WTC11 (cell line): ENCODE results near the gene HCFC1. TPM values are rescaled to one million over a fixed set of nuclear protein-coding genes. Genes with fewer than 3 reads are reported as not detected.

ENCODE experiments used
- ATAC-seq: fragments of 200-7000 bp; cut with Tn5 transposase; 2 replicates; pipeline ENCODE4 v1.10.0; 2021; ENCODE audit warnings: mild to moderate bottlenecking, moderate library complexity
- CTCF ChIA-PET: fragments of 300-600 bp; sonication (Branson Sonifier 250); formaldehyde crosslinking; loops from one replicate; lab custom pipeline; 2021; ENCODE audit warnings: antibody characterized with exemption; lab: Charles Lee
- POLR2A ChIA-PET: fragments of 350-600 bp; sonication (Branson Sonifier 250); formaldehyde crosslinking; loops from one replicate; lab custom pipeline; 2021; ENCODE audit warnings: antibody characterized with exemption; lab: Charles Lee
- DNase-seq: peaks from one replicate; pipeline ENCODE4 v3.0.0; 2021; ENCODE audit warnings: low spot score
- H3K27ac Mint-ChIP-seq: 2 replicates; pipeline ENCODE4 v1.8.0; 2021; ENCODE audit warnings: mixed read lengths
- H3K27me3 Mint-ChIP-seq: 2 replicates; pipeline ENCODE4 v1.8.0; 2021; ENCODE audit warnings: low read depth, mild to moderate bottlenecking, moderate library complexity, mixed read lengths
- H3K36me3 Mint-ChIP-seq: 2 replicates; pipeline ENCODE4 v1.8.0; 2021; ENCODE audit warnings: mixed read lengths
- H3K4me1 Mint-ChIP-seq: 2 replicates; pipeline ENCODE4 v1.8.0; 2022; ENCODE audit warnings: mixed read lengths
- H3K4me3 Mint-ChIP-seq: 2 replicates; pipeline ENCODE4 v1.8.0; 2021; ENCODE audit warnings: mild to moderate bottlenecking, moderate library complexity, mixed read lengths
- H3K9me3 Mint-ChIP-seq: 2 replicates; pipeline ENCODE4 v1.8.0; 2021; ENCODE audit warnings: mixed read lengths
- CBFB ChIP-seq: sonication (generic); formaldehyde crosslinking; IDR thresholded peaks from 2 replicates; pipeline ENCODE4 v1.8.1; 2022; ENCODE audit warnings: mild to moderate bottlenecking, low read depth, missing genetic modification reagents
- ESRRA ChIP-seq: sonication (generic); formaldehyde crosslinking; IDR thresholded peaks from 2 replicates; pipeline ENCODE4 v1.8.1; 2022; ENCODE audit warnings: mild to moderate bottlenecking, missing genetic modification reagents, borderline replicate concordance
- FOXK1 ChIP-seq: sonication (generic); formaldehyde crosslinking; IDR thresholded peaks from 2 replicates; pipeline ENCODE4 v1.8.0; 2022; ENCODE audit warnings: mild to moderate bottlenecking, moderate library complexity, missing genetic modification reagents
- FOXP1 ChIP-seq: sonication (generic); formaldehyde crosslinking; IDR thresholded peaks from 2 replicates; pipeline ENCODE4 v1.8.0; 2022; ENCODE audit warnings: missing genetic modification reagents, mild to moderate bottlenecking, moderate library complexity, borderline replicate concordance
- GRHL2 ChIP-seq: fragments of 250-450 bp; sonication (Bioruptor Pico); IDR thresholded peaks from 2 replicates; pipeline ENCODE4 v1.8.0; 2022; ENCODE audit warnings: mild to moderate bottlenecking, moderate library complexity; ENCODE audit not compliant: insufficient replicate concordance, severe bottlenecking
- GTF2I ChIP-seq: fragments of 250-450 bp; sonication (Bioruptor Pico); conservative IDR thresholded peaks from 2 replicates; pipeline ENCODE4 v1.4.0; 2021; ENCODE audit warnings: mild to moderate bottlenecking
- KAT7 ChIP-seq: sonication (generic); formaldehyde crosslinking; IDR thresholded peaks from 2 replicates; pipeline ENCODE4 v1.8.1; 2023; ENCODE audit warnings: missing genetic modification reagents, mild to moderate bottlenecking, borderline replicate concordance
- NFATC4 ChIP-seq: fragments of 250-450 bp; sonication (Bioruptor Pico); IDR thresholded peaks from 2 replicates; pipeline ENCODE4 v1.9.0; 2021; ENCODE audit warnings: mild to moderate bottlenecking
- NFYB ChIP-seq: sonication (generic); formaldehyde crosslinking; conservative IDR thresholded peaks from 2 replicates; pipeline ENCODE4 v1.8.0; 2022; ENCODE audit warnings: low read depth, missing genetic modification reagents
- NR1H2 ChIP-seq: sonication (generic); formaldehyde crosslinking; IDR thresholded peaks from 2 replicates; pipeline ENCODE4 v1.9.0; 2021; ENCODE audit warnings: mild to moderate bottlenecking, moderate library complexity, missing genetic modification reagents
- SMAD3 ChIP-seq: sonication (generic); formaldehyde crosslinking; IDR thresholded peaks from 2 replicates; pipeline ENCODE4 v1.8.0; 2022; ENCODE audit warnings: missing genetic modification reagents, mild to moderate bottlenecking, borderline replicate concordance
- SOX15 ChIP-seq: fragments of 250-450 bp; sonication (Bioruptor Pico); IDR thresholded peaks from 2 replicates; pipeline ENCODE4 v1.9.0; 2021; ENCODE audit warnings: mild to moderate bottlenecking
- ZBTB21 ChIP-seq: sonication (generic); formaldehyde crosslinking; IDR thresholded peaks from 2 replicates; pipeline ENCODE4 v1.8.1; 2023; ENCODE audit warnings: mild to moderate bottlenecking, missing genetic modification reagents, borderline replicate concordance
- ZNF121 ChIP-seq: sonication (generic); formaldehyde crosslinking; IDR thresholded peaks from 2 replicates; pipeline ENCODE4 v1.8.0; 2023; ENCODE audit warnings: missing genetic modification reagents
- ZNF317 ChIP-seq: sonication (generic); formaldehyde crosslinking; IDR thresholded peaks from 2 replicates; pipeline ENCODE4 v1.8.1; 2023; ENCODE audit warnings: low read depth, mild to moderate bottlenecking, moderate library complexity, missing genetic modification reagents, borderline replicate concordance
- total RNA-seq: library from RNA; stranded (reverse); gene quantifications from 3 replicates; pipeline ENCODE4 v1.2.3, GENCODE V29; 2021
- TF ChIP-seq, protein P1 (sequence below): fragments of 250-450 bp; sonication (Bioruptor Pico); conservative IDR thresholded peaks from 2 replicates; pipeline ENCODE4 v1.9.0; 2021; ENCODE audit warnings: mild to moderate bottlenecking
- TF ChIP-seq, protein P2 (sequence below): sonication (generic); formaldehyde crosslinking; IDR thresholded peaks from 2 replicates; pipeline ENCODE4 v1.8.1; 2023; ENCODE audit warnings: mild to moderate bottlenecking, moderate library complexity, missing genetic modification reagents
- TF ChIP-seq, protein P3 (sequence below): fragments of 250-450 bp; sonication (Bioruptor Pico); IDR thresholded peaks from 2 replicates; pipeline ENCODE4 v1.9.0; 2021; ENCODE audit warnings: mild to moderate bottlenecking, borderline replicate concordance
- TF ChIP-seq, protein P4 (sequence below): sonication (generic); formaldehyde crosslinking; IDR thresholded peaks from 2 replicates; pipeline ENCODE4 v1.8.0; 2022; ENCODE audit warnings: mild to moderate bottlenecking, missing genetic modification reagents

HCFC1 gene
- total RNA-seq, 1 experiment from 2014 or later = 130 TPM

DNA sequence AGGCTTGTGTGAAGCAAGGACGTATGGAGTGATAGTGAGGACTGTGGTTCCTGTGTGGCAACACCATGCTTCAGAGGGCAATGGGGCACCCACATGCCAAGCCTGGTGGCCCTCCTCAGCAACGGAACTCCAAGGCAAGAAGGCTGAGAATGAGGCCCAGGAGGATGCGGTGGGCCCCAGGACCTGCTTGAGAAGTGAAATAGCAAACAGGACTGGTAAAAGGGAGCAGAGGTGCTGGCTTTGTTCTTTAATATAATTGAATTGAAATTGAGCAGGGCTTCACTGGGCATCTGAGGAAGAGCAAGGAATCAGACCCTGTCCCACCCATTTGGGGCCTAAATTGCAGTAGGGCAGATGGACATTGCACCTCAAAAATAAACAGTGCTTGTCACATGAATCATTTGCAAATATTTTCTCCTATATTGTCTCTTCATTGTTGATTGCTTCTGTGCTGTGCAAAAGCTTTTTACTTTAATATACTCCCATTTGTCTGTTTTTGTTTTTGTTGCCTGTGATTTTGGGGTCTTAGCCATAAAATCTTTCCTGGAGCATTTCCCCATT lies 3.2 kb upstream of the HCFC1 start:
- no peak overlapping the region for H3K4me3 Mint-ChIP-seq
- no peaks in the 10 kb centered on the region for H3K9me3 Mint-ChIP-seq
- no peaks in the 10 kb centered on the region for H3K27me3 Mint-ChIP-seq
- TF ChIP-seq FOXK1 (CRISPR knock-in tag) (no peak), KAT7 (CRISPR knock-in tag) (no peak), NFATC4 (CRISPR knock-in tag) (no peak), ESRRA (CRISPR knock-in tag) (no peak)
- TF ChIP-seq, protein P1, sequence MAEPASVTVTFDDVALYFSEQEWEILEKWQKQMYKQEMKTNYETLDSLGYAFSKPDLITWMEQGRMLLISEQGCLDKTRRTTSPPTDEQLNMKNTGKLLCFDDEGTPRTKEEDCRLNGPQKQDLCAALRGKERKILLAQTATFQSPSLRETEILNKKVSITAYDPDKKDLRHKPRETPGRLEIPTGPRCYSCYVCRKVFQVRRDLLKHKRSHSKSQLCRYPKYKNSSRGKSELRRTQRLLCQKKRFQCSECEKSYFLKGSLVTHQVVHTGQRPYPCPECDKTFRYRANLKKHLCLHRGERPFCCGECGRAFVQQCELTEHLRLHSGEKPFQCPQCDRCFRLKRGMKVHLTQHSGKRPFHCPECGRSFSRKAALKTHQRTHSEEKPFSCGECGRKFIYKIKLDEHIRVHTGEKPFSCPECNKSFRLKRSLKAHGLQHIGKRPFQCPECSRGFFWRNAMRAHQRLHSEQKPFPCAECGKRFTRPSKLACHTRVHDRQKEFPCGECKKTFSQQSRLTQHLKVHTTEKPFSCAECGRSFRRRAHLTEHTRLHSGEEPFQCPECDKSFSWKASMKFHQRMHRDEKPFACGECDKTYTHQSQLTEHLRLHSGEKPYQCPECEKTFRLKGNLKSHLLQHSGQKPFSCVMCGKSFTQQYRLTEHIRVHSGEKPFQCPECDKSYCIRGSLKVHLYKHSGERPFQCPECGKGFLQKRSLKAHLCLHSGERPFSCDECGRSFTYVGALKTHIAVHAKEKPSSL (CRISPR knock-in tag) = no peak
- TF ChIP-seq, protein P2, sequence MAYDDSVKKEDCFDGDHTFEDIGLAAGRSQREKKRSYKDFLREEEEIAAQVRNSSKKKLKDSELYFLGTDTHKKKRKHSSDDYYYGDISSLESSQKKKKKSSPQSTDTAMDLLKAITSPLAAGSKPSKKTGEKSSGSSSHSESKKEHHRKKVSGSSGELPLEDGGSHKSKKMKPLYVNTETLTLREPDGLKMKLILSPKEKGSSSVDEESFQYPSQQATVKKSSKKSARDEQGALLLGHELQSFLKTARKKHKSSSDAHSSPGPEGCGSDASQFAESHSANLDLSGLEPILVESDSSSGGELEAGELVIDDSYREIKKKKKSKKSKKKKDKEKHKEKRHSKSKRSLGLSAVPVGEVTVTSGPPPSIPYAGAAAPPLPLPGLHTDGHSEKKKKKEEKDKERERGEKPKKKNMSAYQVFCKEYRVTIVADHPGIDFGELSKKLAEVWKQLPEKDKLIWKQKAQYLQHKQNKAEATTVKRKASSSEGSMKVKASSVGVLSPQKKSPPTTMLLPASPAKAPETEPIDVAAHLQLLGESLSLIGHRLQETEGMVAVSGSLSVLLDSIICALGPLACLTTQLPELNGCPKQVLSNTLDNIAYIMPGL = no peak
- TF ChIP-seq, all 79 proteins: peak for 0
- ChIA-PET POLR2A (interaction anchor here (0.8 kb wide), 1 partner anchor 27 kb away, joined by 3 read pairs; no protein-coding TSS in a partner anchor), CTCF (interaction anchor here (1.1 kb wide), 2 partner anchors 39 to 333 kb away, joined by 3 to 4 read pairs; no protein-coding TSS in a partner anchor)
- Mint-ChIP-seq H3K36me3 (no peaks in the 10 kb centered on the region; the same call in 1 of the 2 replicates), H3K4me1 (0 out of 2 replicates have a peak, but pooled peaks cover 10% of the 10 kb centered on the region), H3K27ac (0 out of 2 replicates have a peak overlapping the region, but pooled peaks have one; percentile 19)
- DNase-seq = no peak
- ATAC-seq = no peak

DNA sequence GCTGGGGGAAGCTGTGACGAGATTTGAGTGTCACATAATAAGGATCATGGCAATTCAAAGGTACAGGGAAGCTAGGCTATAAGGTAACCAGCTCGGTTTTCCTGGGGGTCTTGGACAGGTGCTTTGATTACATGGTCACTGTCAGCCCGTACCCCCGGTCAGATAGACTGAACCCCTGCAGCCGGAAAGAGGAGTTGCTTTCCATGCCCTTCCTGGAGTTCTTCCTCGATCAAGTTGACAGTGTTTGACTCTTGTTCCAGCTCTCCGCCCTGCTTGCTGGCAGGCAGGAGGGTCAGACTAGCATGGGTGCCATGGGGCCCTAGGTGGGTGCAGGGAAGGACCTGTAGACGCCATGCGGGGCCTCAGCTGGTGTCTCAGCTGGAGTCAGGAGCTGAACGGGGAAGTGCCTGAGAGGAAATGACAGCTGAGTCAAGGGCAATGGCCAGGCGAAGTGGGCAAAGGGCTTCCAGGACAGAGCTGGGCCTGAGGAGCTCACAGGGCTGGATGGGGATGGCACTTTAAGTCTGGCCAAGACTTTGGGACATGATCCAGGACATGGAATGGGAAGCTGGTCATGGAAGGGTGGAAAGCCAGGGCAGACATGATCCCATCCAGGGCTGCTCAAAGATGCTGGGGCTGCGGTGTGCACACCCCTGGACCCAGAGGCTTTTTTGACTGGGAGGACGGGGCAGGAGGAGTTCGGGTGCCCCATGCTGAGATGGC lies 2.5 kb upstream of the HCFC1 start:
- Mint-ChIP-seq H3K4me1 (0 out of 2 replicates have a peak, but pooled peaks cover 10% of the 10 kb centered on the region), H3K27ac (peak overlapping the region; percentile 21), H3K36me3 (no peaks in the 10 kb centered on the region; the same call in 1 of the 2 replicates)
- TF ChIP-seq ZBTB21 (CRISPR knock-in tag) = no peak
- no peak for TF ChIP-seq GRHL2 (CRISPR knock-in tag)
- TF ChIP-seq SOX15 (CRISPR knock-in tag) = no peak
- no peak for TF ChIP-seq NR1H2 (CRISPR knock-in tag)
- TF ChIP-seq GTF2I (CRISPR knock-in tag) = no peak
- no peak for TF ChIP-seq FOXP1
- no peak for TF ChIP-seq ZNF317
- TF ChIP-seq CBFB (CRISPR knock-in tag) = no peak
- TF ChIP-seq, protein P3, sequence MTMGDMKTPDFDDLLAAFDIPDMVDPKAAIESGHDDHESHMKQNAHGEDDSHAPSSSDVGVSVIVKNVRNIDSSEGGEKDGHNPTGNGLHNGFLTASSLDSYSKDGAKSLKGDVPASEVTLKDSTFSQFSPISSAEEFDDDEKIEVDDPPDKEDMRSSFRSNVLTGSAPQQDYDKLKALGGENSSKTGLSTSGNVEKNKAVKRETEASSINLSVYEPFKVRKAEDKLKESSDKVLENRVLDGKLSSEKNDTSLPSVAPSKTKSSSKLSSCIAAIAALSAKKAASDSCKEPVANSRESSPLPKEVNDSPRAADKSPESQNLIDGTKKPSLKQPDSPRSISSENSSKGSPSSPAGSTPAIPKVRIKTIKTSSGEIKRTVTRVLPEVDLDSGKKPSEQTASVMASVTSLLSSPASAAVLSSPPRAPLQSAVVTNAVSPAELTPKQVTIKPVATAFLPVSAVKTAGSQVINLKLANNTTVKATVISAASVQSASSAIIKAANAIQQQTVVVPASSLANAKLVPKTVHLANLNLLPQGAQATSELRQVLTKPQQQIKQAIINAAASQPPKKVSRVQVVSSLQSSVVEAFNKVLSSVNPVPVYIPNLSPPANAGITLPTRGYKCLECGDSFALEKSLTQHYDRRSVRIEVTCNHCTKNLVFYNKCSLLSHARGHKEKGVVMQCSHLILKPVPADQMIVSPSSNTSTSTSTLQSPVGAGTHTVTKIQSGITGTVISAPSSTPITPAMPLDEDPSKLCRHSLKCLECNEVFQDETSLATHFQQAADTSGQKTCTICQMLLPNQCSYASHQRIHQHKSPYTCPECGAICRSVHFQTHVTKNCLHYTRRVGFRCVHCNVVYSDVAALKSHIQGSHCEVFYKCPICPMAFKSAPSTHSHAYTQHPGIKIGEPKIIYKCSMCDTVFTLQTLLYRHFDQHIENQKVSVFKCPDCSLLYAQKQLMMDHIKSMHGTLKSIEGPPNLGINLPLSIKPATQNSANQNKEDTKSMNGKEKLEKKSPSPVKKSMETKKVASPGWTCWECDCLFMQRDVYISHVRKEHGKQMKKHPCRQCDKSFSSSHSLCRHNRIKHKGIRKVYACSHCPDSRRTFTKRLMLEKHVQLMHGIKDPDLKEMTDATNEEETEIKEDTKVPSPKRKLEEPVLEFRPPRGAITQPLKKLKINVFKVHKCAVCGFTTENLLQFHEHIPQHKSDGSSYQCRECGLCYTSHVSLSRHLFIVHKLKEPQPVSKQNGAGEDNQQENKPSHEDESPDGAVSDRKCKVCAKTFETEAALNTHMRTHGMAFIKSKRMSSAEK (CRISPR knock-in tag) = no peak
- no peak for TF ChIP-seq SMAD3 (CRISPR knock-in tag)
- no peak for TF ChIP-seq NFATC4 (CRISPR knock-in tag)
- TF ChIP-seq ZNF121 (CRISPR knock-in tag) = no peak
- no peak for TF ChIP-seq NFYB (CRISPR knock-in tag)
- TF ChIP-seq, protein P4, sequence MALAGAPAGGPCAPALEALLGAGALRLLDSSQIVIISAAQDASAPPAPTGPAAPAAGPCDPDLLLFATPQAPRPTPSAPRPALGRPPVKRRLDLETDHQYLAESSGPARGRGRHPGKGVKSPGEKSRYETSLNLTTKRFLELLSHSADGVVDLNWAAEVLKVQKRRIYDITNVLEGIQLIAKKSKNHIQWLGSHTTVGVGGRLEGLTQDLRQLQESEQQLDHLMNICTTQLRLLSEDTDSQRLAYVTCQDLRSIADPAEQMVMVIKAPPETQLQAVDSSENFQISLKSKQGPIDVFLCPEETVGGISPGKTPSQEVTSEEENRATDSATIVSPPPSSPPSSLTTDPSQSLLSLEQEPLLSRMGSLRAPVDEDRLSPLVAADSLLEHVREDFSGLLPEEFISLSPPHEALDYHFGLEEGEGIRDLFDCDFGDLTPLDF (CRISPR knock-in tag) = no peak
- TF ChIP-seq, all 79 proteins: peak for 0
- H3K9me3 Mint-ChIP-seq = no peaks in the 10 kb centered on the region
- POLR2A ChIA-PET = interaction anchor here (0.8 kb wide), 1 partner anchor 28 kb away, joined by 3 read pairs; no protein-coding TSS in a partner anchor
- no peak overlapping the region; the same call in 1 of the 2 replicates for H3K4me3 Mint-ChIP-seq
- CTCF ChIA-PET = interaction anchor here (1.1 kb wide), 2 partner anchors 40 to 334 kb away, joined by 3 to 4 read pairs; no protein-coding TSS in a partner anchor
- ATAC-seq (no peak), DNase-seq (no peak)
- H3K27me3 Mint-ChIP-seq = no peaks in the 10 kb centered on the region
